CD4-positive, alpha-beta T cell (primary cell): ENCODE measurements around the gene CYP24A1. TPM values are rescaled to one million over a fixed set of nuclear protein-coding genes. Genes with fewer than 3 reads are reported as not detected.

Experiments used
- ATAC-seq: fragments of 200-7000 bp; cut with Tn5 transposase; one replicate; pipeline ENCODE4 v1.10.0; 2022; ENCODE audit warnings: mild to moderate bottlenecking; ENCODE audit not compliant: poor library complexity
- CTCF ChIA-PET: fragments of 350-600 bp; sonication (Branson Sonifier 250); formaldehyde crosslinking; loops from one replicate; lab custom pipeline; 2021; ENCODE audit warnings: antibody characterized with exemption, inconsistent platforms; lab: Charles Lee
- POLR2A ChIA-PET: fragments of 350-600 bp; sonication (Branson Sonifier 250); formaldehyde crosslinking; loops from one replicate; lab custom pipeline; 2021; ENCODE audit warnings: antibody characterized with exemption, inconsistent platforms; lab: Charles Lee
- DNase-seq, 14 experiments: peaks; one replicate each; pipeline ENCODE4 v3.0.0-alpha.2; 2013 to 2020; ENCODE audit warnings: mixed read lengths in 2 of 14
- H3K27ac ChIP-seq, 2 donors: one replicate each; pipeline versions ENCODE4 v1.5.1 to v1.7.0; 2013; ENCODE audit warnings: low read length in 2 of 2, low read depth in 1 of 2, mild to moderate bottlenecking in 1 of 2
- H3K27me3 ChIP-seq, 2 experiments: 1 replicate in 1 of 2; 2 replicates in 1 of 2; pipeline versions ENCODE4 v1.6.1 to v1.7.0; 2013; ENCODE audit warnings: low read length in 2 of 2, control low read depth in 1 of 2, mild to moderate bottlenecking in 1 of 2, moderate library complexity in 1 of 2; ENCODE audit not compliant: insufficient read depth in 2 of 2, control insufficient read depth in 1 of 2
- H3K36me3 ChIP-seq: one replicate; pipeline ENCODE4 v1.6.1; 2013; ENCODE audit warnings: low read length, control low read depth; ENCODE audit not compliant: insufficient read depth
- H3K4me1 ChIP-seq: one replicate; pipeline ENCODE4 v1.6.1; 2013; ENCODE audit warnings: low read length, control low read depth; ENCODE audit not compliant: insufficient read depth
- H3K4me3 ChIP-seq: one replicate; pipeline ENCODE4 v1.5.1; 2013; ENCODE audit warnings: mild to moderate bottlenecking, low read length, moderate library complexity
- H3K9me3 ChIP-seq, 2 experiments: 1 replicate in 1 of 2; 2 replicates in 1 of 2; pipeline versions ENCODE4 v1.6.1 to v1.7.0; 2013; ENCODE audit warnings: low read length in 2 of 2, mild to moderate bottlenecking in 2 of 2, control low read depth in 1 of 2, moderate library complexity in 1 of 2; ENCODE audit not compliant: control insufficient read depth in 1 of 2, insufficient read depth in 1 of 2
- H3K27ac Mint-ChIP-seq: one replicate; pipeline ENCODE4 v1.8.0; 2020; ENCODE audit warnings: mixed read lengths
- H3K27me3 Mint-ChIP-seq: one replicate; pipeline ENCODE4 v1.8.0; 2021; ENCODE audit warnings: mixed read lengths
- H3K36me3 Mint-ChIP-seq: one replicate; pipeline ENCODE4 v1.8.0; 2021; ENCODE audit warnings: low read depth, mixed read lengths
- H3K4me1 Mint-ChIP-seq: one replicate; pipeline ENCODE4 v1.8.0; 2021; ENCODE audit warnings: low read depth, mixed read lengths
- H3K4me3 Mint-ChIP-seq: one replicate; pipeline ENCODE4 v1.8.0; 2020; ENCODE audit warnings: mild to moderate bottlenecking, mixed read lengths
- H3K9me3 Mint-ChIP-seq: one replicate; pipeline ENCODE4 v1.8.0; 2020; ENCODE audit warnings: mixed read lengths
- CTCF ChIP-seq: fragments of 200-600 bp; IDR thresholded peaks from one replicate; pipeline ENCODE4 v1.8.0; 2022; ENCODE audit warnings: antibody characterized with exemption, mild to moderate bottlenecking
- intact Hi-C, 2 experiments: fragments of 100-400 bp; cut with DNase I in 1 of 2; cut with micrococcal nuclease in 1 of 2; formaldehyde crosslinking; loops; one replicate each; pipeline versions ENCODE4 v1.15.1 to v1.9.0; 2023 to 2025; cut with DNase I, micrococcal nuclease
- total RNA-seq, 174 experiments: library from RNA in 2 of 174; stranded (reverse) in 2 of 174; gene quantifications; one replicate each; pipeline ENCODE4 v1.2.3 and lab custom pipeline; 2021 to 2026

CYP24A1 gene
- total RNA-seq, 2 experiments from 2014 or later: 0.56 to 1.0 TPM

- Histone ChIP-seq H3K36me3 (no peaks in the 10 kb centered on the region), H3K27ac (no peak overlapping the region), H3K4me3 (peak overlapping the region; percentile 10), H3K4me1 (peaks cover 22% of the 10 kb centered on the region), H3K27me3 (peaks cover 44 to 86% of the 10 kb centered on the region in 2 experiments), H3K9me3 (peaks cover 0 to 15% of the 10 kb centered on the region in 2 experiments)
- ChIA-PET CTCF (no interaction called here), POLR2A (no interaction called here)
- Mint-ChIP-seq H3K4me1 (peaks cover 15% of the 10 kb centered on the region), H3K4me3 (no peak overlapping the region), H3K36me3 (no peaks in the 10 kb centered on the region), H3K9me3 (no peaks in the 10 kb centered on the region), H3K27ac (no peak overlapping the region), H3K27me3 (peaks cover 89% of the 10 kb centered on the region)
- intact Hi-C loops: no loop called here
- TF ChIP-seq CTCF: no peak
- ATAC-seq: no peak
- peak in 1 of 14 experiments; percentile 3 for DNase-seq
These were observed 732 bp downstream of the CYP24A1 start for GRCh38 chr20:54172856-54173652.

GRCh38 chr20:54172532-54172855 is 1.3 kb downstream of the CYP24A1 start:
- CTCF ChIA-PET: no interaction called here

GRCh38 chr20:54170963-54171362 is 2.8 kb downstream of the CYP24A1 start:
- ATAC-seq: no peak
- H3K36me3 ChIP-seq: no peaks in the 10 kb centered on the region
- no peak for TF ChIP-seq CTCF
- Mint-ChIP-seq H3K27me3 (peaks cover 90% of the 10 kb centered on the region), H3K4me3 (no peak overlapping the region), H3K4me1 (peaks cover 15% of the 10 kb centered on the region), H3K36me3 (no peaks in the 10 kb centered on the region), H3K9me3 (no peaks in the 10 kb centered on the region), H3K27ac (no peak overlapping the region)
- intact Hi-C loops: no loop called here
- no peak overlapping the region for H3K27ac ChIP-seq
- peaks cover 22% of the 10 kb centered on the region for H3K4me1 ChIP-seq
- CTCF ChIA-PET: no interaction called here
- DNase-seq: no peak
- peaks cover 0 to 15% of the 10 kb centered on the region in 2 experiments for H3K9me3 ChIP-seq
- POLR2A ChIA-PET: no interaction called here
- peaks cover 52 to 86% of the 10 kb centered on the region in 2 experiments for H3K27me3 ChIP-seq
- no peak overlapping the region for H3K4me3 ChIP-seq

More at GRCh38 chr20:54172532-54172855, 1.3 kb downstream of the CYP24A1 start:
- no peak overlapping the region for H3K27ac ChIP-seq
- peaks cover 22% of the 10 kb centered on the region for H3K4me1 ChIP-seq
- POLR2A ChIA-PET: no interaction called here
- H3K9me3 Mint-ChIP-seq: no peaks in the 10 kb centered on the region
- no peak for TF ChIP-seq CTCF
- H3K27me3 Mint-ChIP-seq: peaks cover 91% of the 10 kb centered on the region
- H3K4me3 ChIP-seq: no peak overlapping the region
- H3K9me3 ChIP-seq: peaks cover 0 to 15% of the 10 kb centered on the region in 2 experiments
- H3K27me3 ChIP-seq: peaks cover 46 to 90% of the 10 kb centered on the region in 2 experiments
- ATAC-seq: no peak
- H3K27ac Mint-ChIP-seq: no peak overlapping the region
- DNase-seq: no peak
- H3K4me3 Mint-ChIP-seq: peak overlapping the region; percentile 34
- no peaks in the 10 kb centered on the region for H3K36me3 Mint-ChIP-seq
- H3K4me1 Mint-ChIP-seq: peaks cover 15% of the 10 kb centered on the region
- intact Hi-C loops: no loop called here
- no peaks in the 10 kb centered on the region for H3K36me3 ChIP-seq
